ACC112 (cell line): ENCODE results near the gene DLEC1.
A peak's percentile ranks its signal among the peaks of the same experiment; 100 is the strongest.

Source experiments
- H2AFZ ChIP-seq: fragments of 200-600 bp; sonication (generic); one replicate; pipeline ENCODE4 v1.6.0; 2017; ENCODE audit warnings: antibody characterized with exemption, low read length; ENCODE audit not compliant: unreplicated experiment
- H3K27ac ChIP-seq: fragments of 200-600 bp; sonication (generic); 2 replicates; pipeline ENCODE4 v1.5.1; 2014; ENCODE audit warnings: low read depth, mild to moderate bottlenecking, antibody characterized with exemption, low read length, moderate library complexity
- H3K27me3 ChIP-seq: fragments of 200-600 bp; sonication (generic); 2 replicates; pipeline ENCODE4 v1.6.1; 2014; ENCODE audit warnings: mild to moderate bottlenecking, antibody characterized with exemption, low read length, moderate library complexity, mixed read lengths; ENCODE audit not compliant: insufficient read depth
- H3K36me3 ChIP-seq: fragments of 200-600 bp; sonication (generic); 2 replicates; pipeline ENCODE4 v1.6.1; 2016; ENCODE audit warnings: mild to moderate bottlenecking, antibody characterized with exemption, low read length, moderate library complexity, mixed read lengths; ENCODE audit not compliant: insufficient read depth
- H3K4me1 ChIP-seq: fragments of 200-600 bp; sonication (generic); one replicate; pipeline ENCODE4 v1.6.1; 2016; ENCODE audit warnings: low read length, mixed read lengths; ENCODE audit not compliant: insufficient read depth, unreplicated experiment, control insufficient read depth
- H3K4me3 ChIP-seq: fragments of 200-600 bp; sonication (generic); 2 replicates; pipeline ENCODE4 v1.5.1; 2014; ENCODE audit warnings: mild to moderate bottlenecking, low read depth, low read length
- H3K79me2 ChIP-seq: fragments of 200-600 bp; sonication (generic); one replicate; pipeline ENCODE4 v1.6.0; 2016; ENCODE audit warnings: low read length; ENCODE audit not compliant: control insufficient read depth, unreplicated experiment, insufficient read depth

The DLEC1 gene

DNA sequence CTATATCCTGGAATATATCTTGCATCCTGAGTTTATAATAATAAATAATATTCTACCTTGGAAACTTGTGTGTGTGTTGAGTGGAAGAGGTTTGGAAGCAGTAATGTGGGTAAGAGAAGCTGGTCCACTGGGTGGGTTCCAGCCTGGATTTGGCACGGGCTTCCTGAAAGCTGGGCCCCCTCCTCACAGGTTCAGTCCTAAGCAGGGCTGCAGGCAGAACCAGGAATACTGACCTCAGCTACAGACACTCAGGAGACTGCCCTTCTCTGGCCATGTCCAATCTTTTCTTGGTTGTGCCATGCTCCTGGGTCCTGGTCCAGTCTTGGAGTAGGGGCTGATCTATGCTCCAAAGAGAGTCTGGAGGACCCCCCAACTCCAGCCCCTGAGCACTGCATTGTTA lies 104.0 kb downstream of the DLEC1 start:
- Histone ChIP-seq H3K79me2 (peaks cover 22% of the 10 kb centered on the region), H3K36me3 (no peaks in the 10 kb centered on the region), H3K4me1 (peaks cover 15% of the 10 kb centered on the region)

DNA sequence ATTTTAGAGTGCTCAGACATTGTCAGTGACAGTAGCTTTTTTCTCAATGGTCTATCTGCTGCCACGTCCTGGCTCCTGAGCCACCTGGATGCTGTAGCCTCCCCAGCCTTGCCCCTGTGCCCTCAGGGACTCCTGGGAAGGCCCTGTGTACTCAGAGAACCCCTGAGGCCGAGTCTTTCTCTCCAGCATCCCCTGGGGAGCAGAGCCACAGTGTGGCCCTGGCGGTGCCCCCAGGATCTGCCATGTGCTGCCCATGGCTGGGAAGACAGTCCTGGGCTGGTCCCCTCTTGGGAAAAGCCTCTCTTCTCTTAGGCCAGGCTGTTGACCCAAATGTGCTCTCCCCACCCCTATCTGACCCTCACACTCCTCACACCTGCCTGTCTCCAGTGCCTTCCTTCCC lies 104.5 kb downstream of the DLEC1 start:
- H3K36me3 ChIP-seq: no peaks in the 10 kb centered on the region
- no peak overlapping the region for H3K4me3 ChIP-seq
- peaks cover 22% of the 10 kb centered on the region for H3K79me2 ChIP-seq
- peaks cover 12% of the 10 kb centered on the region for H3K4me1 ChIP-seq
- H3K27me3 ChIP-seq: no peaks in the 10 kb centered on the region
- H3K27ac ChIP-seq: no peak overlapping the region
- no peak overlapping the region for H2AFZ ChIP-seq

More for the DNA sequence above, 104.0 kb downstream of the DLEC1 start:
- H3K27ac ChIP-seq: no peak overlapping the region
- no peak overlapping the region for H3K4me3 ChIP-seq
- no peak overlapping the region for H2AFZ ChIP-seq
- H3K27me3 ChIP-seq: no peaks in the 10 kb centered on the region

DNA sequence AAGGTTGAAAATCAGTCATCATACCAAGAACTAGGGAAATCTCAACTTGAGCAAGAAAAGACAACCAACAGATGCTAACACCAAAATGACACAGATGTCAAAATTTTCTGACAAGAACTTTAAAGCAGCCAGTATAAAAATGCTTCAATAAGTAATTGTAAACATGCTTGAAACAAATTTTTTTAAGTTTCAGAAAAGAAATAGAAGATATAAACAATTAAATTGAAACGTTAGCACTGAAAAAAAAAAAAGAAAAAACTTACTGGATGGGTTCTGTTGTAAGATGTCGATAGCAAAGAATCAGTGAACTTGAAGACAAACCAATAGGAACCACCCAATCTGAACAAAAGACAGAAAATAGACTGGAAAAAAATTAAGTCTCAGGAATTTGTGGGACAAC lies 107.5 kb downstream of the DLEC1 start:
- no peaks in the 10 kb centered on the region for H3K79me2 ChIP-seq
- no peak overlapping the region for H3K27ac ChIP-seq
- H3K4me1 ChIP-seq: peaks cover 3% of the 10 kb centered on the region
- no peaks in the 10 kb centered on the region for H3K36me3 ChIP-seq
- H2AFZ ChIP-seq: no peak overlapping the region
- no peaks in the 10 kb centered on the region for H3K27me3 ChIP-seq
- H3K4me3 ChIP-seq: no peak overlapping the region

DNA sequence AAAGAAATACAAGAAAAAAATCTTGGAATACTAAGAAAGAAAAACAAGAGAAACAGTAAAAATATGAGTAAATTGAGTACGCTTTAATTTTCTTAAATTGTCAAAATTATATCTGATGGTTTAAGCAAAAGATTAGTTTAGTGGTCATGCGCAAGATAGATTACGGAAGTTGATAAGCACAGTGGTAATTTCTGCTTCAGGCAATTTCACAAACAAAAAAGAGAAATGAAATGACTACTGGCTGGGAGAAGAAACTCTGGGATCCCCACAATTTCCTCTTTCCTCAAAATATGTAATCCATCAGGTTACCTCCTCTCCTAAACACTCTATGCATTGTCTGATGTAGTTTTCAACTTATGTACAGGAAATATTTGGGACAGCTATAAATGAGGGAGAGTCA lies 108.4 kb downstream of the DLEC1 start:
- Histone ChIP-seq H3K79me2 (no peaks in the 10 kb centered on the region), H3K27ac (no peak overlapping the region), H3K4me3 (no peak overlapping the region), H3K27me3 (no peaks in the 10 kb centered on the region), H3K4me1 (peaks cover 8% of the 10 kb centered on the region), H3K36me3 (no peaks in the 10 kb centered on the region), H2AFZ (no peak overlapping the region)

DNA sequence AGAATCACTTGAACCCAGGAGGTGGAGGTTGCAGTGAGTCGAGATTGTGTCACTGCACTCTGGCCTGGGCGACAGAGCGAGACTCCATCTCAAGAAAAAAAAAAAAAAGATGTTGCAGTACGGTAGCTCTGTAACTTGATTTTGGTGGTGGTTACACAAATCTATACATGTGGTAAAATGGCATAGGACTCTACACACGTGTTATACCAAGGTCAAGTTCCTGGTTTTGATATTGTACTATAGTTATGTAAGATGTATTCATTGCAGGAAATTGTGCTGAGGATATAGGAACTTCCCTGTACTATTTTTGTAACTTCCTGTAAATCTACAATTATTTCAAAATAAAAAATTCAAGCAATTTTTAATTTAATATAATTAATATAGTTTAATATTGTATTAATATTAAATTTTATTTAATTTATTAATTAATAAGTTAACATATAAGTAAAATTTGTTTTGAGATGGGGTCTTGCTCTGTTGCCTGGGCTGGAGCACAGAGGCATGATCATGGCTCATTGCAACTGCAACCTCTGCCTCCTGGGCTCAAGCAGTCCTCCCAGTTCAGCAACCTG lies 109.4 kb downstream of the DLEC1 start:
- Histone ChIP-seq H3K36me3 (no peaks in the 10 kb centered on the region), H3K27ac (no peak overlapping the region), H3K27me3 (no peaks in the 10 kb centered on the region), H2AFZ (no peak overlapping the region), H3K4me3 (no peak overlapping the region), H3K79me2 (no peaks in the 10 kb centered on the region), H3K4me1 (peaks cover 8% of the 10 kb centered on the region)

DNA sequence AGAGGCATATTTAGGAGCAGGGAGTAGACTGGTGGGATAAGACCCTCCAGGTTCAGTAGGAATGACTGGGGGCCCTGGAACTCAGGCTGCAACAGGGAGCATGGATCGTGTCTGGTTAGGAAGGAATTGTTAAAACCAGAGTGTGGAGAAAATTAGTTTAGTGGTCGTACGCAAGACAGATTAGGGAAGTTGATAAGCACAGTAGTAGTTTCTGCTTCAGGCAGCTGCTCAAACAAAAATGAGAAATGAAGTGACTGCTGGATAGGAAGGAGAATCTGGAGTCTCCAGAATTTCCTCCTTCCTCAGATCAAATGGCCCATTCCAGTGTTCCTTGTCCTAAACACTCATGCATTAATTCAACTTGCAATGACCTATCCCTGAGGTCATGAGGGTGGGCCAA lies 110.7 kb downstream of the DLEC1 start:
- Histone ChIP-seq H3K79me2 (no peaks in the 10 kb centered on the region), H3K4me1 (peaks cover 16% of the 10 kb centered on the region), H3K36me3 (no peaks in the 10 kb centered on the region), H3K4me3 (no peak overlapping the region), H2AFZ (no peak overlapping the region), H3K27me3 (no peaks in the 10 kb centered on the region), H3K27ac (no peak overlapping the region)

DNA sequence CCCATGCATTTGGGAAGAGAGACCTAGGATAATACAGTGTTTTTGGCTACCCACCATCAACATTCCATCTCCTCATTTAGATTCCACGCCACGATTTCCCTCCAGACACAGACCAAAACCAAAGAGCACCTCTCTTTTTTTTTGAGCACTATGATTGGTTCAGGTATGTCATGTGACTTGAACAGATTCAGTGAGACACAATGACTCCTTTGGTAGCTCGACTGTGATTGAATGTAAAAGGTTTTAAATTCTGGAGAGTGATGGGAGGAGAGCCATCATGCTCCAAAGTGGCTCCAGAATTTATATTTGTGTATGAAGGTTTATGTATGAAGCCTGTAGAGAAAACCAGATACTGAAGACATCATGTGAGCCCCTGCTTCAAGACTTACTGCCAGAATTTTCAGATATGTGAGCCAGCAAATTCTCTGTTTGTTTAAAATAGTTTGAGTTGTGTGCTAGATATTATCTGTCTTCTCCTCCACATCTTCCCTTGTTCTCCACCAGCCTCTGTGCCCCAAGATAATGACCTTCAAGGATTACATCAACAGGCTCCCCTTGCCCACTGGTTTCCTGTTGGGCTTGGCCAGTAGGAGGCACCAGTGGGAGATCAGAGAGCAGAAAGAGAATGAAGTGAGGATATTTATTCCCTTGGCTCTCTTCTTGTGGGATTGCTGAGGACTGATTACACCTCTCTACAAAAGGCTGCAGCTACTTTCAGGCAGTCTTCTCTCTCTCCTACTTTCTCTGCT lies 111.9 kb downstream of the DLEC1 start:
- no peak overlapping the region for H2AFZ ChIP-seq
- no peaks in the 10 kb centered on the region for H3K79me2 ChIP-seq
- no peak overlapping the region for H3K27ac ChIP-seq
- H3K4me3 ChIP-seq: no peak overlapping the region
- H3K4me1 ChIP-seq: peaks cover 18% of the 10 kb centered on the region
- no peaks in the 10 kb centered on the region for H3K36me3 ChIP-seq
- H3K27me3 ChIP-seq: no peaks in the 10 kb centered on the region

DNA sequence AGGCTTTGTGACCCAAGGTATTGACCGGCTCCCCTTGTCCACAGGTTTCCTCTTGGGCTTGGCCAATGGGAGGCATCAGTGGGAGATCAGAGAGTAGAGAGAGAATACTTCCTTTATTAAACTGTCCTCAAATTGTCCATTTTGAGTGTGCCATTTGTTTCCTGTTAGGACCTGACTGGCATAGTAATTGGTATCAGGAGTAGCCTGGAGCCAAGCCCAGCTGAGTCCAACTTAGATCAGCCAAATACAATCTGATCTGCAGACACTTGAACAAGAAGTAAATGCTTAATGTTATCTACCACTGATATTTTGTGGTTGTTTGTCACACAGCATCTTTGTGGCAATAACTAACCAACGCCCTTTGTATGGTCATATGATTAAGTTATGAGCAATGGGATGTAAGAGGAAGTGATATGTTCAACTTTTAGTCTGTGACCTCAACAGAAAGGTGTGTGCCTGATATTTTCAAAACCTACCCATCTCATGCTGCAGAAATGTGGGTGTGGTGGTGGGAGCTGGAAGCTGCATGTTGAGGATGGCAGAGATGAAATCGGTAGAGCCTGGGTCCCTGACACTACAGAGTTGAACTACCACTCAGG lies 112.8 kb downstream of the DLEC1 start:
- no peaks in the 10 kb centered on the region for H3K27me3 ChIP-seq
- H3K79me2 ChIP-seq: no peaks in the 10 kb centered on the region
- H3K4me3 ChIP-seq: no peak overlapping the region
- no peak overlapping the region for H2AFZ ChIP-seq
- H3K36me3 ChIP-seq: no peaks in the 10 kb centered on the region
- peak overlapping the region; percentile 18; the same call in 1 of the 2 replicates for H3K27ac ChIP-seq
- H3K4me1 ChIP-seq: peaks cover 18% of the 10 kb centered on the region

DNA sequence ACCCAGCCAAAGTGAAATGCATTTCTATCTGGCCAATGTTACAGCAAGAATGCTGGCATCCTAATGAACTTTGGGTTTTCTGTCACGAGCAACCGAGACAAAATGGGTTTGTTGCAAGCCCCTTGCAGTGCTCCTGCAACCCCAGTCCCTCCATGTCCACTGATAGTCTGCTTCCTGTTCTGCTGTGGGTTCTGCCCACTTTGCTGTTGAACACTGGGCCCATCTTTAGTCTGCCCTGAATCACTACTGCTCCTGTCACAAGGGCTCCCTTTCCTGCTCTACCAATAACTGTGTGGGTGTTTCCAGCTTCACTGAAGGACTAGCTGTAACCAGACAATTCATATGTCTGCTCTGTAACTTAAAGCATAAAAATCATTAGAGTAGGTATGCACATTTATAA lies 113.6 kb downstream of the DLEC1 start:
- H2AFZ ChIP-seq: no peak overlapping the region

DNA sequence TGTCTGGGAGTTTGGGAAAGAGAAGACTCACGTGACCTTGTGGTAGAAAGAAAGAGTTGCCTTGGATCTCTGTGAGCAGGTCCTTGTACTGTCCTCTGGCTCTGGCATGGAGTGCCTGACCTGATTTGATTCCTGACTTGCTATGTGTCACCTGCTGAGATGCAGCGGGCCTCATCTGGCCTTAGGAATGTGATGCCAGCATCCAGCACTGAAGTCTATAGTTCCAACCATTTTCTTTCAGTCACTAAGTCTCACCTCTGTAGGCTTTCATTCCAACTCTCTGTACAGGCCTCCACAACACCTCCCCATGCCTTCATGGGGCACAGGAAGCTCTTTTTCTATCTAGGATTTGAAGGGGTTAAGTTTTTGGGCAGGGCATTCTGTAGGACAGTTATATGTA lies 114.2 kb downstream of the DLEC1 start:
- H3K4me1 ChIP-seq: peaks cover 18% of the 10 kb centered on the region
- no peaks in the 10 kb centered on the region for H3K36me3 ChIP-seq
- no peaks in the 10 kb centered on the region for H3K79me2 ChIP-seq
- H3K27me3 ChIP-seq: no peaks in the 10 kb centered on the region
- H2AFZ ChIP-seq: no peak overlapping the region
- no peak overlapping the region for H3K4me3 ChIP-seq
- H3K27ac ChIP-seq: peak overlapping the region; percentile 40; the same call in 1 of the 2 replicates

More for the DNA sequence above, 113.6 kb downstream of the DLEC1 start:
- Histone ChIP-seq H3K36me3 (no peaks in the 10 kb centered on the region), H3K4me3 (no peak overlapping the region), H3K79me2 (no peaks in the 10 kb centered on the region), H3K4me1 (peaks cover 18% of the 10 kb centered on the region), H3K27me3 (no peaks in the 10 kb centered on the region), H3K27ac (no peak overlapping the region)

DNA sequence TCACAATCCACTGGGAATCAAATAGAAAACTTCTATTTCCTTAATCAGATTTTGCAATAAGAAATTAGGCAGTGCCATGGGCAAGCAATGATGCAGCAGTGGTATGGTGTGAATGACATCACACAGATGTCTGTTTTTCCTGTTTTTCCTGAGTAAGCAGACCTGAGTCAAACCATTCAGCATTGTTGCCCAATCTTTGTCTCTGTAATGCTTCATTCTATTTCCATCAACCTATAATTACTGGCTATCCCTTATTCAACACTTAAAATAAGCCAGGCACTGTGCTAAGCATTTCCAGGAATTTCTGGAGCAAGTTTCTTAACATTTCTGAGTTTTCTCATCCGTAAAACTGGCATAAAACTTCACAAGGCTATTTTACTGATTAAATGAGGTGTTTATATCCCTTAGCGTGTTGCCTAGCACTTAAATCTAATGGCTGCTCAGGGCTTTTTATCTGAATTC lies 115.1 kb downstream of the DLEC1 start:
- no peak overlapping the region for H3K4me3 ChIP-seq
- H3K79me2 ChIP-seq: no peaks in the 10 kb centered on the region
- peaks cover 18% of the 10 kb centered on the region for H3K4me1 ChIP-seq
- no peak overlapping the region for H2AFZ ChIP-seq
- no peaks in the 10 kb centered on the region for H3K27me3 ChIP-seq
- H3K27ac ChIP-seq: peak overlapping the region; percentile 51
- no peaks in the 10 kb centered on the region for H3K36me3 ChIP-seq
